Esophagus muscularis mucosa (tissue), 4 donors: ENCODE measurements around the gene PLXNA4. TPM values are rescaled to one million over a fixed set of nuclear protein-coding genes. Genes with fewer than 3 reads are reported as not detected.

Experiments
- DNase-seq: peaks from one replicate; pipeline ENCODE4 v3.0.0-alpha.2; 2017; ENCODE audit errors: extremely low spot score
- H3K27ac ChIP-seq, 4 donors: fragments of 200-600 bp; sonication (generic); replicated peaks in 1 of 4; 1 replicate in 3 of 4; 2 replicates in 1 of 4; pipeline ENCODE4 v1.5.1; 2016 to 2019; ENCODE audit warnings: mild to moderate bottlenecking in 1 of 4
- H3K27me3 ChIP-seq, 4 donors: fragments of 200-600 bp; sonication (generic); one replicate each; pipeline versions ENCODE4 v1.5.1 to v1.6.0; 2016 to 2019
- H3K36me3 ChIP-seq, 4 donors: fragments of 200-600 bp; sonication (generic); one replicate each; pipeline ENCODE4 v1.5.1; 2016 to 2019
- H3K4me1 ChIP-seq, 4 donors: fragments of 200-600 bp; sonication (generic); one replicate each; pipeline ENCODE4 v1.5.1; 2016 to 2019
- H3K4me3 ChIP-seq, 4 donors: fragments of 200-600 bp; sonication (generic); 1 replicate in 2 of 4; 2 replicates in 2 of 4; pipeline ENCODE4 v1.5.1; 2016 to 2019; ENCODE audit warnings: mild to moderate bottlenecking in 4 of 4, moderate library complexity in 1 of 4
- H3K9me3 ChIP-seq, 4 donors: fragments of 200-600 bp; sonication (generic); 1 replicate in 3 of 4; 2 replicates in 1 of 4; pipeline ENCODE4 v1.5.1; 2016 to 2019
- CTCF ChIP-seq, 3 experiments: fragments of 200-600 bp in 2 of 3; fragments of 450-650 bp in 1 of 3; sonication (generic) in 2 of 3; IDR thresholded peaks; one replicate each; pipeline ENCODE4 v1.5.1; 2017 to 2019; ENCODE audit warnings: antibody characterized with exemption in 3 of 3, mild to moderate bottlenecking in 2 of 3, moderate library complexity in 1 of 3
- EP300 ChIP-seq: sonication (generic); formaldehyde crosslinking; IDR thresholded peaks from one replicate; pipeline ENCODE4 v1.6.1; 2017; ENCODE audit warnings: antibody characterized with exemption
- POLR2A ChIP-seq: fragments of 450-650 bp; IDR thresholded peaks from one replicate; pipeline ENCODE4 v1.6.1; 2017; ENCODE audit warnings: antibody characterized with exemption, moderate library complexity, mild to moderate bottlenecking, low read depth
- POLR2AphosphoS5 ChIP-seq, 2 donors: sonication (generic); formaldehyde crosslinking; IDR thresholded peaks; one replicate each; pipeline ENCODE4 v1.6.1; 2017; ENCODE audit warnings: antibody characterized with exemption in 2 of 2
- WGBS: methylation state at CpG from one replicate; pipeline ENCODE4 v1.1.5; 2018; 5-methylcytosine and 5-hydroxymethylcytosine counted together
- intact Hi-C: fragments of 100-400 bp; cut with DNase I; formaldehyde crosslinking; loops from one replicate; pipeline ENCODE4 v1.15.1; 2023
- total RNA-seq, 4 donors: library from RNA; depleted of rRNA; stranded (reverse); fragments of >200 nt; gene quantifications; one replicate each; pipeline versions ENCODE4 v1.1.0 to v1.2.1, GENCODE V29; 2016

PLXNA4 gene
- total RNA-seq, 4 donors from 2014 or later: 5.0 to 9.5 (median 6.6) TPM

DNA sequence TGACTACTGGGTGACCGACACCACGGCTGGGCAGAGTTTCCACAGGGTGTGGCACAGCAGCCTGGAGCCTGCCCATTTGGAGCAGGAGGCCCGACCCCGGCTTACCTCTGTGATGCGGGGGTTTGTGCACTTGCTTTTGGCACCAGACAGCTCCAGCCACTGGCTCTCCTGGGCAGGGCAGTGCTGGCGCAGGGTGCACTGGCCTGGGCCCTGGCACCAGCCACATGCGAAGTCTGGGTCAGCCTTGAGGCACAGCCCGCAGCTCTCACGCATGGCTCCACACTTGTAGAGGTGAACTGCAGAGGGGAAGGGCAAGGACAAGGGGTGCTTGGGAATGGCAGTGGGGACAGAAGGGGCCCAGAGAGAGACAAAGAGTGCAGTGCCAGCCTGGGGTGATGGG lies 373.7 kb downstream of the PLXNA4 start:
- Histone ChIP-seq H3K4me1 (peaks cover 0 to 4% (median 0%) of the 10 kb centered on the region in 4 donors), H3K27ac (no peak overlapping the region), H3K36me3 (peaks cover 0 to 25% (median 4%) of the 10 kb centered on the region in 4 donors), H3K9me3 (no peaks in the 10 kb centered on the region), H3K4me3 (no peak overlapping the region), H3K27me3 (no peaks in the 10 kb centered on the region)
- 100% methylated on average over 5 of the region's 9 CpGs for WGBS
- TF ChIP-seq POLR2AphosphoS5 (IDR thresholded peaks at IDR 0.05) (no peak), EP300 (no peak), POLR2A (no peak), CTCF (IDR thresholded peaks at IDR 0.05) (no peak)
- intact Hi-C loops: no loop called here
- no peak for DNase-seq

GRCh38 chr7:132200141-132200540 lies 376.1 kb downstream of the PLXNA4 start:
- H3K4me3 ChIP-seq: no peak overlapping the region
- no peaks in the 10 kb centered on the region for H3K27me3 ChIP-seq
- H3K36me3 ChIP-seq: peaks cover 0 to 22% (median 4%) of the 10 kb centered on the region in 4 donors
- intact Hi-C loops: no loop called here
- no peak for TF ChIP-seq POLR2A
- TF ChIP-seq CTCF (IDR thresholded peaks at IDR 0.05): no peak
- no peaks in the 10 kb centered on the region for H3K4me1 ChIP-seq
- no peak for DNase-seq
- H3K9me3 ChIP-seq: no peaks in the 10 kb centered on the region
- no peak overlapping the region for H3K27ac ChIP-seq
- 94% methylated on average over 3 of the region's 4 CpGs for WGBS

DNA sequence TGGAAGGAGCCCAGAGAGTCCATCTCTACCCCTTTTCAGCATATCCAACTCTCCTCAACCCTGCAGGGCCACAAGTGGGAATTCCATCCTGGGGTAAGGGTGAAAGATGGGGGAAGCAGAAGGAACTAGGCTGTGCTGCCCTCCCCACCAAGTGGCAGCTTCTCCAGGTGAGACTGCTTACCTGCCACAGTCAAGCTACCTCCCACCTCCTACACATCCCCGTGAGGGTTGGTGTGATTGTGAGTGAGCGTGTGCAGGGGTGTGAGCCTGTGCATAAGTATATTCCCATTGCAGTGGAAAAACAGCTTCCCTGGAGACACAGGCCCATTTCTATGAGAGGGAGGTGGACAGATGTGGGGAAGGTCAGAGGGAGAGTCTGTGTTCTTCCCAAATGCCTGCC lies 376.6 kb downstream of the PLXNA4 start:
- H3K36me3 ChIP-seq: peaks cover 0 to 22% (median 4%) of the 10 kb centered on the region in 4 donors
- no peaks in the 10 kb centered on the region for H3K9me3 ChIP-seq
- intact Hi-C loops: no loop called here
- no peak for DNase-seq
- H3K27me3 ChIP-seq: no peaks in the 10 kb centered on the region
- H3K4me3 ChIP-seq: no peak overlapping the region
- TF ChIP-seq POLR2A (no peak), CTCF (IDR thresholded peaks at IDR 0.05) (no peak), EP300 (no peak), POLR2AphosphoS5 (IDR thresholded peaks at IDR 0.05) (no peak)
- H3K27ac ChIP-seq: no peak overlapping the region
- WGBS: 79% methylated on average over 2 of the region's 2 CpGs
- no peaks in the 10 kb centered on the region for H3K4me1 ChIP-seq

GRCh38 chr7:132197772-132198171 lies 378.5 kb downstream of the PLXNA4 start:
- no peak for DNase-seq
- H3K4me1 ChIP-seq: no peaks in the 10 kb centered on the region
- no peak overlapping the region for H3K27ac ChIP-seq
- no peak for TF ChIP-seq POLR2A
- TF ChIP-seq EP300: no peak
- TF ChIP-seq CTCF (IDR thresholded peaks at IDR 0.05): no peak
- no peak for TF ChIP-seq POLR2AphosphoS5 (IDR thresholded peaks at IDR 0.05)
- H3K27me3 ChIP-seq: no peaks in the 10 kb centered on the region
- intact Hi-C loops: no loop called here
- peaks cover 0 to 22% (median 4%) of the 10 kb centered on the region in 4 donors for H3K36me3 ChIP-seq
- no peak overlapping the region for H3K4me3 ChIP-seq
- WGBS: 98% methylated on average over 2 of the region's 2 CpGs
- H3K9me3 ChIP-seq: no peaks in the 10 kb centered on the region

DNA sequence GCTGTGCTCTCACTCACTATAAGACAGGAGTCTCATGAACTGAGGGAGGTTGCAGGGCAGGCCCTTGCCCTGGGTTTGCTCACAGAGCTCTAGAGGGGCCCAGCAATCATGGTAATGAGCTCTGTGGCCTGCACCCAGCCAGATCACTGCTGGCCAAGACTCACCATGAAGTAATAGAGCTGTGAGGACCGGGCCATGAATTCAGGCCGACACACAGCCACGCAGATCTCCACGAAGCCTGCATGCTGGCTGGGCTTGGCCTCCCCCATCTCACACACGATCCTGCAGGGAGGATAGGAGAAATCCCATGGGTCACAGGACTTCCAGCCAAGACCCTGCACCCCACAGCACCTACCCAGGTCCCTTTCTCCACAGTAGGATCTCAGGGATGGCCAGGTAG lies 382.4 kb downstream of the PLXNA4 start:
- TF ChIP-seq POLR2AphosphoS5 (IDR thresholded peaks at IDR 0.05): no peak
- TF ChIP-seq CTCF (IDR thresholded peaks at IDR 0.05): no peak
- no peak for TF ChIP-seq POLR2A
- no peak for TF ChIP-seq EP300
- Histone ChIP-seq H3K4me3 (no peak overlapping the region), H3K9me3 (no peaks in the 10 kb centered on the region), H3K36me3 (peaks cover 0 to 17% (median 3%) of the 10 kb centered on the region in 4 donors), H3K4me1 (no peaks in the 10 kb centered on the region), H3K27ac (no peak overlapping the region), H3K27me3 (no peaks in the 10 kb centered on the region)
- DNase-seq: no peak
- 89% methylated on average over 5 of the region's 5 CpGs for WGBS
- intact Hi-C loops: no loop called here
